HepG2 (cell line): Measurements from ENCODE around the gene ACTN1. TPM values are rescaled to one million over a fixed set of nuclear protein-coding genes. Genes with fewer than 3 reads are reported as not detected.
A peak's percentile ranks its signal among the peaks of the same experiment; 100 is the strongest.

Experiments used
- ATAC-seq: fragments of 200-7000 bp; cut with Tn5 transposase; 3 replicates; pipeline ENCODE4 v1.9.1; 2020; ENCODE audit warnings: mild to moderate bottlenecking, moderate library complexity
- BruUV-seq: library from RNA; stranded (reverse); fragments of 400-500 nt; replicated peaks from 2 replicates; lab custom pipeline; 2021; lab: Mats Ljungman, UMichigan
- CTCF ChIA-PET: fragments of 300-600 bp; formaldehyde crosslinking; extraction: SDS; loops from one replicate; lab custom pipeline; 2021; ENCODE audit warnings: low total read pairs, inconsistent platforms, low intra/inter-chr PET ratio; lab: Yijun Ruan, JAX
- POLR2A ChIA-PET: fragments of 350-600 bp; sonication (Branson Sonifier 250); formaldehyde crosslinking; loops from one replicate; lab custom pipeline; 2020; ENCODE audit warnings: antibody characterized with exemption, inconsistent platforms; lab: Yijun Ruan, JAX
- DNase-seq: peaks from one replicate; pipeline ENCODE4 v3.0.0-alpha.2; 2015; ENCODE audit warnings: low spot score
- FAIRE-seq: peaks from 3 replicates; lab custom pipeline; 2011; peaks lifted over from hg19 to GRCh38; lab: Jason Lieb, UNC
- H2AFZ ChIP-seq: one replicate; pipeline ENCODE4 v1.6.1; 2011; ENCODE audit warnings: low read length, inconsistent platforms
- H3K27ac ChIP-seq: fragments of 300-600 bp; 3 replicates; pipeline ENCODE4 v1.8.0; 2011; ENCODE audit warnings: mixed run types, mild to moderate bottlenecking, mixed read lengths, low read length, inconsistent platforms; ENCODE audit not compliant: insufficient read depth; ENCODE audit errors: extremely low read length
- H3K27me3 ChIP-seq, 2 experiments: fragments of 200-600 bp in 1 of 2; 2 replicates in 1 of 2; 3 replicates in 1 of 2; pipeline versions ENCODE4 v1.6.0 to v1.8.0; 2011; ENCODE audit warnings: low read length in 2 of 2, mild to moderate bottlenecking in 2 of 2, moderate library complexity in 2 of 2, inconsistent platforms in 1 of 2; ENCODE audit not compliant: insufficient read depth in 2 of 2, control insufficient read depth in 1 of 2
- H3K36me3 ChIP-seq, 2 experiments: fragments of 200-600 bp in 1 of 2; replicated peaks in 1 of 2; 2 replicates in 1 of 2; 3 replicates in 1 of 2; pipeline versions ENCODE4 v1.5.1 to v1.8.0; 2011; ENCODE audit warnings: low read length in 2 of 2, inconsistent platforms in 1 of 2; ENCODE audit not compliant: insufficient read depth in 2 of 2, control insufficient read depth in 1 of 2
- H3K4me1 ChIP-seq: 2 replicates; pipeline ENCODE4 v1.5.1; 2012; ENCODE audit warnings: low read length, inconsistent platforms; ENCODE audit not compliant: insufficient read depth
- H3K4me2 ChIP-seq: 2 replicates; pipeline ENCODE4 v1.6.0; 2011; ENCODE audit warnings: low read depth, low read length, inconsistent platforms
- H3K4me3 ChIP-seq, 3 experiments: fragments of 200-600 bp in 1 of 3; sonication (generic), shearing (Covaris generic) in 1 of 3; replicated peaks in 1 of 3; 2 replicates each; pipeline ENCODE4 v1.5.1; 2011 to 2016; ENCODE audit warnings: low read length in 3 of 3, inconsistent platforms in 2 of 3, low read depth in 2 of 3, mild to moderate bottlenecking in 2 of 3, control low read depth in 1 of 3, mixed read lengths in 1 of 3; ENCODE audit not compliant: insufficient read depth in 1 of 3
- H3K79me2 ChIP-seq: one replicate; pipeline ENCODE4 v1.6.1; 2011; ENCODE audit warnings: low read length, inconsistent platforms; ENCODE audit not compliant: insufficient read depth
- H3K9ac ChIP-seq: 2 replicates; pipeline ENCODE4 v1.6.0; 2011; ENCODE audit warnings: mild to moderate bottlenecking, low read depth, low read length, inconsistent platforms; ENCODE audit not compliant: insufficient read depth
- H3K9me3 ChIP-seq: 2 replicates; pipeline ENCODE4 v1.5.1; 2012; ENCODE audit warnings: mild to moderate bottlenecking, low read length
- H4K20me1 ChIP-seq: 2 replicates; pipeline ENCODE4 v1.6.0; 2011; ENCODE audit warnings: inconsistent platforms, mild to moderate bottlenecking, low read length, moderate library complexity; ENCODE audit not compliant: insufficient read depth
- AGO2 ChIP-seq: fragments of 200-400 bp; formaldehyde crosslinking; optimal IDR thresholded peaks from 2 replicates; pipeline ENCODE3; 2017; ENCODE audit warnings: mild to moderate bottlenecking, low read depth, low read length, moderate library complexity
- HHEX ChIP-seq: IDR thresholded peaks from 2 replicates; pipeline ENCODE4 v1.6.1; 2016; ENCODE audit warnings: control low read depth
- NR2F6 ChIP-seq, 2 experiments: IDR thresholded peaks; 2 replicates each; pipeline ENCODE4 v1.6.1; 2016; ENCODE audit warnings: antibody characterized with exemption in 1 of 2, mild to moderate bottlenecking in 1 of 2
- RBM22 ChIP-seq: fragments of 200-400 bp; formaldehyde crosslinking; optimal IDR thresholded peaks from 2 replicates; pipeline ENCODE3; 2017; ENCODE audit warnings: mild to moderate bottlenecking, low read length, moderate library complexity
- ZNF160 ChIP-seq: sonication (generic); formaldehyde crosslinking; IDR thresholded peaks from 2 replicates; pipeline ENCODE4 v1.8.0; 2022; ENCODE audit warnings: mild to moderate bottlenecking, inconsistent platforms, missing genetic modification reagents
- WGBS: methylation state at CpG from one replicate; pipeline ENCODE4 v1.1.6; 2017; ENCODE audit warnings: low lambda C conversion rate; 5-methylcytosine and 5-hydroxymethylcytosine counted together
- in situ Hi-C: cut with HindIII; loops from 2 replicates; pipeline ENCODE4 v1.10.0; 2017; ENCODE audit warnings: low pct_unique_long_range_greater_than_20kb; ENCODE audit not compliant: extremely low pct_ligation_motif_present
- intact Hi-C: fragments of 100-400 bp; cut with micrococcal nuclease; formaldehyde crosslinking; loops from one replicate; pipeline ENCODE4 v1.10.0; 2022; ENCODE audit not compliant: unreplicated experiment
- polyA plus RNA-seq, 8 experiments: library from polyadenylated mRNA; depleted of rRNA in 3 of 8; stranded (reverse) in 7 of 8; unstranded in 1 of 8; fragments of >200 nt; fragmentation: Illumina TruSeq in 4 of 8; extraction: Trizol in 4 of 8; gene quantifications; 2 replicates each; pipeline versions ENCODE4 v1.2.1 to v1.2.3, GENCODE V29; 2011 to 2016; ENCODE audit warnings: low read depth in 4 of 8, missing spikeins in 1 of 8, mixed read lengths in 1 of 8; ENCODE audit not compliant: insufficient read depth in 1 of 8
- total RNA-seq, 5 experiments: library from RNA; depleted of rRNA; stranded (reverse); fragments of >200 nt; fragmentation: Illumina TruSeq; extraction: Trizol; gene quantifications; 2 replicates each; pipeline ENCODE4 v1.2.3, GENCODE V29; 2016; ENCODE audit warnings: low read depth in 1 of 5

The ACTN1 gene
- total and polyA plus RNA-seq, 2 of the 13 experiments (the other 11 are each of a cell fraction or from before 2014, with no cell fraction given) = 58.6 to 162 TPM

- ChIA-PET POLR2A (interaction anchor here (2.2 kb wide), 1 partner anchor 12 kb away, joined by 6 read pairs; no protein-coding TSS in a partner anchor), CTCF (no interaction called here)
- WGBS = 98% methylated on average over 8 of the region's 10 CpGs
- Histone ChIP-seq H3K9ac (no peak overlapping the region), H3K9me3 (no peaks in the 10 kb centered on the region), H3K4me3 (no peak overlapping the region), H4K20me1 (peaks cover 40% of the 10 kb centered on the region), H3K27me3 (no peaks in the 10 kb centered on the region), H3K4me1 (peaks cover 96% of the 10 kb centered on the region), H3K79me2 (peaks cover 90% of the 10 kb centered on the region), H3K36me3 (peaks cover 12 to 21% of the 10 kb centered on the region in 2 experiments; a peak in 4 of 5 replicates), H2AFZ (no peak overlapping the region), H3K4me2 (no peak overlapping the region), H3K27ac (no peak overlapping the region)
- DNase-seq (no peak), FAIRE-seq (no peak), ATAC-seq (no peak)
- no peak for TF ChIP-seq ZNF160
- peak; percentile 34 for TF ChIP-seq AGO2
- no peak for TF ChIP-seq NR2F6 (IDR thresholded peaks at IDR 0.05)
- no peak for TF ChIP-seq NR2F6 (CRISPR knock-in tag; IDR thresholded peaks at IDR 0.05)
- intact Hi-C loops = no loop called here
- BruUV-seq = no TSS peak
- in situ Hi-C loops = loop anchor here (5.0 kb wide), 1 partner anchor 34 kb away; the partner anchor contains the start of gene ACTN1
These were observed 36.0 kb downstream of the ACTN1 start for GRCh38 chr14:68943107-68943506.

GRCh38 chr14:68942296-68943035, 36.6 kb downstream of the ACTN1 start:
- Histone ChIP-seq H3K4me3 (no peak overlapping the region), H3K79me2 (peaks cover 90% of the 10 kb centered on the region), H3K27ac (no peak overlapping the region), H3K4me1 (peaks cover 96% of the 10 kb centered on the region), H4K20me1 (peaks cover 35% of the 10 kb centered on the region), H3K27me3 (no peaks in the 10 kb centered on the region), H3K9me3 (no peaks in the 10 kb centered on the region)
- intact Hi-C loops = no loop called here
- in situ Hi-C loops = loop anchor here (5.0 kb wide), 1 partner anchor 35 kb away; the partner anchor contains the start of gene ACTN1
- TF ChIP-seq HHEX (no peak), RBM22 (peak; percentile 67)
- TF ChIP-seq, all 625 proteins: peak for 1
- ChIA-PET CTCF (interaction anchor here (2.9 kb wide), 1 partner anchor 31 kb away, joined by 13 read pairs; no protein-coding TSS in a partner anchor), POLR2A (interaction anchor here (1.0 to 2.2 kb wide), 3 partner anchors 13 to 37 kb away, joined by 3 to 6 read pairs (median 5); partner anchors contain the start of gene ACTN1)
- H3K36me3 ChIP-seq = peaks cover 12 to 21% of the 10 kb centered on the region in 2 experiments; a peak in 4 of 5 replicates
- H2AFZ ChIP-seq = no peak overlapping the region
- BruUV-seq = no TSS peak
- DNase-seq (no peak), ATAC-seq (no peak), FAIRE-seq (no peak)
- 97% methylated on average over 12 of the region's 14 CpGs for WGBS
- H3K4me2 ChIP-seq = no peak overlapping the region
- H3K9ac ChIP-seq = no peak overlapping the region
